C4-2B (cell line): ENCODE measurements around the gene PIGQ.

Experiments used
- ZFX ChIP-seq: fragments of 450-650 bp; IDR thresholded peaks from 2 replicates; pipeline ENCODE4 v1.6.1; 2017
- TF ChIP-seq, protein P1 (sequence below): fragments of 450-650 bp; conservative IDR thresholded peaks from 2 replicates; pipeline ENCODE4 v1.5.1; 2017; ENCODE audit warnings: mild to moderate bottlenecking

DNA sequence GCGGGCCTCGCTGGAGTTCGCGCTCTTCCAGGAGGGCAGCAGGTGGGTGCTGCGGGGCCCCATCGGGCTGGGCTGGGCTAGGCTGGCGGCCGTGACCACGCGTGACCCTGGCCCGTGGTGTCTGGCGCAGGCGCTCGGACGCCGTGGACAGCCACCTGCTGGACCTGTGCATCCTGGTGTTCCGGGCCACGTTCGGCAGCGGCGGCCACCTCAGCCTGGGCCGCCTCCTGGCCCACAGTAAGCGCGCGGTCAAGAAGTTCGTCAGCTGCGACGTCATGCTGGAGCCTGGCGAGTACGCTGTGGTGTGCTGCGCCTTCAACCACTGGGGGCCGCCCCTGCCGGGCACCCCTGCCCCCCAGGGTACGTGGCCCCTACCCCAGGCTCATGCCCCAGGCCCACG is 17.6 kb upstream of the PIGQ start:
- TF ChIP-seq, protein P1, sequence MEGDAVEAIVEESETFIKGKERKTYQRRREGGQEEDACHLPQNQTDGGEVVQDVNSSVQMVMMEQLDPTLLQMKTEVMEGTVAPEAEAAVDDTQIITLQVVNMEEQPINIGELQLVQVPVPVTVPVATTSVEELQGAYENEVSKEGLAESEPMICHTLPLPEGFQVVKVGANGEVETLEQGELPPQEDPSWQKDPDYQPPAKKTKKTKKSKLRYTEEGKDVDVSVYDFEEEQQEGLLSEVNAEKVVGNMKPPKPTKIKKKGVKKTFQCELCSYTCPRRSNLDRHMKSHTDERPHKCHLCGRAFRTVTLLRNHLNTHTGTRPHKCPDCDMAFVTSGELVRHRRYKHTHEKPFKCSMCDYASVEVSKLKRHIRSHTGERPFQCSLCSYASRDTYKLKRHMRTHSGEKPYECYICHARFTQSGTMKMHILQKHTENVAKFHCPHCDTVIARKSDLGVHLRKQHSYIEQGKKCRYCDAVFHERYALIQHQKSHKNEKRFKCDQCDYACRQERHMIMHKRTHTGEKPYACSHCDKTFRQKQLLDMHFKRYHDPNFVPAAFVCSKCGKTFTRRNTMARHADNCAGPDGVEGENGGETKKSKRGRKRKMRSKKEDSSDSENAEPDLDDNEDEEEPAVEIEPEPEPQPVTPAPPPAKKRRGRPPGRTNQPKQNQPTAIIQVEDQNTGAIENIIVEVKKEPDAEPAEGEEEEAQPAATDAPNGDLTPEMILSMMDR, result no peak
- no peak for TF ChIP-seq ZFX
